ENCODE measurements around the gene ASIP.

ASIP gene

GRCh38 chr20:34309691-34310090 is 68.5 kb downstream of the ASIP start:
- in situ Hi-C loops (cut with HindIII; ENCODE audit: low sequenced_read_pairs), result no loop called here

GRCh38 chr20:34310481-34311117 is 69.4 kb downstream of the ASIP start:
- in situ Hi-C loops (cut with HindIII; ENCODE audit: low sequenced_read_pairs), result no loop called here

DNA sequence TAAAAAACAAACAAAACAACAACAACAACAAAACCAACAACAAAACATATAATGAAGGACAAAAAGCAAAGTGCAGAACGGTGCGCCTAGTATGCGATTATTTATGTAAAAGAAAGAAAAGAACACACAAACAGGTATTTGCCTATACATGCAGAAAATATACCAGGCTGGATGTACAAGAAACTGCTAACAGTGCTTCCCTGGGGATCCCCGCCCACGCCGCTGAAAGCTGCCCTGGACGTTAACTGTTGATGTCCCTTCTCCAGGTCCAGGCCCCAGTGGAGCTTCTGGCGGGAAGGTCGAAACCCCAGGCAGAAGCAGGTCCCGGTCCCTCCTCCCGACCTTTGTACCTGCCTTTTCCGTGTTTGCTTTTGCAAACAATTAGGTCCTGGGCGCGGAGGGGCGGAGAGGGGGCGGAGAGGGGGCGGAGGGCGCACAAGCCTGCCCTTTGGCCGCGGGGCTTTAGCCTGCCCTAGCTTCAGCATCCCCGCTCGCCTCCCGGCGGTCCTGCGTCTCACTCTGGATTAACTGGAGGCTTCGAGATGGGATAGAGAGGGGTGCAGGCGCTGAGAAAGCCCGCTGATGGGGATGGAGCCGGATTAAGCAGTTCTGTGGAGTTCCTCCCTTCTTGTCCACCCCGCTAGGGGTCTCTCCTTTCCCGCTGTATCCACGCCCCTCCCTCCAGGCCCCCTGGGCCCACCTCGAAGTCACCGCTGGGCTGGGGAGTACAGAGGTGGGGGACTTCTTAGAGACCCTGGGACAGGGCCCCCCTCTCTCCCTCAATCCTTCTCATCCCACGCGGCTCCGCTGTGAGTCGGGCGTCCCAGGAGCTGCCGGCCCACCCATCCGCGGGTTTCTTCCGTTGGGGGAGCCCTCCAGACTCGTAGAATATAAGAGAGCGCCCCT is 70.1 kb downstream of the ASIP start:
- in situ Hi-C loops (cut with HindIII; ENCODE audit: low sequenced_read_pairs), result no loop called here

DNA sequence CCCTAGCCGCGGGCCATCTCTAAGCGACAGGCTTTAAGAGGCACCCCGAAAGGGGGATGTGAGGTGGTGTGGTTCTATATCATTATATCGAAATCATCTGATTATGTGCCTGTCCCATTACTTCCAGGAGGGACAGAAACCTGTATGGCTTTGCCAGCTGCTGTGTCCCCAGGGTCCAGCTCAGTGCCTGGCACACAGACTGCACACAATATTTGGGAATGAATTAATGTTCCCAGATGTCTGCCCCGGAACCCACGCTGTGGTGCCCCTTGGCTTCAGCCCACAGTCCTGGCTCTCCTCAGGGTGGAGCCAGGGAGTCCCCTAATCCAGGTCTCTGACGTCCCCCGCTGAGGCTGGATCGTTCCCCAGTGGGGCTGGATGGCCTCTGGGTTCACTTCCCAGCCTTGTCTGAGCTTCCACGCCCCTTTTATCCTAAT is 70.8 kb downstream of the ASIP start:
- in situ Hi-C loops (cut with HindIII; ENCODE audit: low sequenced_read_pairs), result no loop called here

- in situ Hi-C loops (cut with HindIII; ENCODE audit: low sequenced_read_pairs), result no loop called here
These were observed 71.5 kb downstream of the ASIP start for GRCh38 chr20:34312544-34313217.

DNA sequence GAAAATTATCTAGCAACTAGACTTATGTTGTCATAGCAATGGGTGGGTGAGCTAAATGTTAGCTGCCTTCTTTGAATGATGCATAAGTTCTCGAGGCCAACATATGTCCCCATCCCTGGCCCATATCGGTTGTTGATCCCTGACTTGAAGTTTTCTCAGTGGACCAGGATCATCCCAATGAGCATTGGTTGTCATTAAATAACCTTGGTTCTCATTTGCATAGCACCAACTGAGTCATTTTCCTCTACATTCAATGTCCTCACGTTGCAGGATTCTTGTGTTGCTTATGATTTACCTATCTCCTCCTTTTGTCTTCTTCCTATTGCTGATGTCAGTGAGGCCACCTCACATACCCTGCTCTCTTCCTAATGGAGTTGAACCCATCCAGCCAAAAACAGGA is 74.0 kb downstream of the ASIP start:
- in situ Hi-C loops (cut with HindIII; ENCODE audit: low sequenced_read_pairs), result no loop called here

- in situ Hi-C loops (cut with HindIII; ENCODE audit: low sequenced_read_pairs), result no loop called here
These were observed 75.1 kb downstream of the ASIP start for GRCh38 chr20:34316196-34316814.

All from endothelial cell of hepatic sinusoid (primary cell).